ENCODE data around the gene CACNG7. TPM values are rescaled to one million over a fixed set of nuclear protein-coding genes. Genes with fewer than 3 reads are reported as not detected.
A peak's percentile ranks its signal among the peaks of the same experiment; 100 is the strongest.

CACNG7 gene
- total and polyA plus RNA-seq, 4 donors = not detected

DNA sequence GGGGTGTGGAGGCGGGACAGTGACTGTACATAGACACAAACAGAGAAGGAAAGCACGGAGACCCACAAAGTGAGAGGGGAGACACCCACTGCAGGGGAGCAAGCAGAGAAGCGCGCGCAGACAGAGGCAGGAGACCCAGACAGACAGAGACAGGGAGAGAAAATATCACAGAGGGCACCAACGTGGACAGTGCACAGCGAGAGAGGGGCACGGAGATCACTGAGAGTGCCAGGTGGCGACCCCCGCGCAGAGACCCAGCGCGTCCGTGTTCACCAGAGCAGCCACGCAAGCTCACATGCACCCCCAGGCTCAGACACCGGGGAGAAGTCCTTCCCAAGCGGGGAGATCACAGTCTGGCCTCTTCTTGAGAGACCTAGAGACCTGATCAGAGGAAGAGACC, 1.4 kb upstream of the CACNG7 start:
- Histone ChIP-seq H3K27ac (ENCODE audit: low read depth in 1 of 2, low read length in 2 of 2) (no peak overlapping the region), H3K36me3 (ENCODE audit: control insufficient read depth in 1 of 2, insufficient read depth in 2 of 2, low read length in 1 of 2) (no peaks in the 10 kb centered on the region), H3K4me1 (ENCODE audit: control insufficient read depth in 1 of 2, insufficient read depth in 2 of 2, low read length in 2 of 2) (no peaks in the 10 kb centered on the region), H3K9me3 (ENCODE audit: control insufficient read depth, low read length) (no peaks in the 10 kb centered on the region), H3K4me3 (ENCODE audit: low read length in 2 of 2) (no peak overlapping the region), H3K27me3 (ENCODE audit: control insufficient read depth in 1 of 2, insufficient read depth in 2 of 2, low read length in 1 of 2) (no peaks in the 10 kb centered on the region)
- WGBS, 2 donors = 15 to 17% methylated on average over 17 of the region's 17 CpGs
- intact Hi-C loops (cut with DNase I) = no loop called here
- DNase-seq (no peak), ATAC-seq (ENCODE audit: low FRiP score) (no peak)

GRCh38 chr19:53908106-53908934, 758 bp upstream of the CACNG7 start:
- Histone ChIP-seq H3K4me1 (ENCODE audit: control insufficient read depth in 1 of 2, insufficient read depth in 2 of 2, low read length in 2 of 2) (no peaks in the 10 kb centered on the region), H3K27ac (ENCODE audit: low read depth in 1 of 2, low read length in 2 of 2) (no peak overlapping the region), H3K4me3 (ENCODE audit: low read length in 2 of 2) (no peak overlapping the region), H3K36me3 (ENCODE audit: control insufficient read depth in 1 of 2, insufficient read depth in 2 of 2, low read length in 1 of 2) (no peaks in the 10 kb centered on the region), H3K27me3 (ENCODE audit: control insufficient read depth in 1 of 2, insufficient read depth in 2 of 2, low read length in 1 of 2) (no peaks in the 10 kb centered on the region), H3K9me3 (ENCODE audit: control insufficient read depth, low read length) (no peaks in the 10 kb centered on the region)
- intact Hi-C loops (cut with DNase I) = no loop called here
- ATAC-seq (ENCODE audit: low FRiP score) (peak; percentile 73), DNase-seq (no peak)
- 2% methylated on average over 40 to 51 of the region's 51 CpGs for WGBS, 2 donors

- no peak overlapping the region for H3K4me3 ChIP-seq (ENCODE audit: low read length in 2 of 2)
- H3K27me3 ChIP-seq (ENCODE audit: control insufficient read depth in 1 of 2, insufficient read depth in 2 of 2, low read length in 1 of 2) = no peaks in the 10 kb centered on the region
- intact Hi-C loops (cut with DNase I) = no loop called here
- ATAC-seq (ENCODE audit: low FRiP score) (no peak), DNase-seq (no peak)
- no peaks in the 10 kb centered on the region for H3K9me3 ChIP-seq (ENCODE audit: control insufficient read depth, low read length)
- no peaks in the 10 kb centered on the region for H3K4me1 ChIP-seq (ENCODE audit: control insufficient read depth in 1 of 2, insufficient read depth in 2 of 2, low read length in 2 of 2)
- no peak overlapping the region for H3K27ac ChIP-seq (ENCODE audit: low read depth in 1 of 2, low read length in 2 of 2)
- no peaks in the 10 kb centered on the region for H3K36me3 ChIP-seq (ENCODE audit: control insufficient read depth in 1 of 2, insufficient read depth in 2 of 2, low read length in 1 of 2)
- 1% methylated on average over 47 of the region's 47 CpGs for WGBS, 2 donors
These were observed 542 bp downstream of the CACNG7 start for GRCh38 chr19:53909471-53910169.

DNA sequence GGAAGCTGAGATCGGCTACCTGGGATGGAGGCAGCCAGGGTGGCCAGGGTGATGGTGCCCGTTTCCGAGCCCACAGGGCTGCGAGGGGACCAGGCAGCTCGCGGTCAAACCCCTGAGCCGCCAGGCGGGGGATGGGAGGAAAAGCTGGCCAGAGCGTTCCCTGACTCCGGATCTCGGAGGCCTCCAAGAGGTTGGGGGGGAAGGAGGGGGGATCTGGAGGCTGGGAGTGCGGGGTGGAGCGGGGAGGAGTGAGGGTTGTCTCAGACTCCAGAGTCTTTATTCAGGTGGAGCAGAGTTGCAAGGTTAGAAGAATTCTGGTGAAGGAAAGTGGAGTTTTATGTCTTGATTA, 1.1 kb downstream of the CACNG7 start:
- Histone ChIP-seq H3K27me3 (ENCODE audit: control insufficient read depth in 1 of 2, insufficient read depth in 2 of 2, low read length in 1 of 2) (no peaks in the 10 kb centered on the region), H3K36me3 (ENCODE audit: control insufficient read depth in 1 of 2, insufficient read depth in 2 of 2, low read length in 1 of 2) (no peaks in the 10 kb centered on the region), H3K9me3 (ENCODE audit: control insufficient read depth, low read length) (no peaks in the 10 kb centered on the region), H3K27ac (ENCODE audit: low read depth in 1 of 2, low read length in 2 of 2) (no peak overlapping the region), H3K4me3 (ENCODE audit: low read length in 2 of 2) (no peak overlapping the region), H3K4me1 (ENCODE audit: control insufficient read depth in 1 of 2, insufficient read depth in 2 of 2, low read length in 2 of 2) (no peaks in the 10 kb centered on the region)
- 1% methylated on average over 13 of the region's 13 CpGs for WGBS, 2 donors
- ATAC-seq (ENCODE audit: low FRiP score) = no peak
- intact Hi-C loops (cut with DNase I) = no loop called here
- DNase-seq = no peak

DNA sequence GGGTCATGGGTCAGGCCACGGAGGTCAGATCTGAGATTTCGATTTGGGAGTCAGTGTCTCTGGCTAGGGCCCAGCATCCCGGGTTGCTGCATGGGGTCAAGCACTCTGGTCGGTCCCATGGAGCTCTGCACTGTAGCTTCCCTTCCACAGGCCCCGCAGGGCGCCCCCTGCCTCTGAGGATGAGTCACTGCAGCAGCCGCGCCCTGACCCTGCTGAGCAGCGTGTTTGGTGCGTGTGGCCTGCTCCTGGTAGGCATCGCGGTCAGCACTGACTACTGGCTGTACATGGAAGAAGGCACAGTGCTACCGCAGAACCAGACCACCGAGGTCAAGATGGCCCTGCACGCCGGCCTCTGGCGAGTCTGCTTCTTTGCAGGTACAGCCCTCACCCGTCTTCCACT, 3.6 kb downstream of the CACNG7 start:
- H3K36me3 ChIP-seq (ENCODE audit: control insufficient read depth in 1 of 2, insufficient read depth in 2 of 2, low read length in 1 of 2) = no peaks in the 10 kb centered on the region
- H3K27ac ChIP-seq (ENCODE audit: low read depth in 1 of 2, low read length in 2 of 2) = no peak overlapping the region
- no peaks in the 10 kb centered on the region for H3K27me3 ChIP-seq (ENCODE audit: control insufficient read depth in 1 of 2, insufficient read depth in 2 of 2, low read length in 1 of 2)
- H3K9me3 ChIP-seq (ENCODE audit: control insufficient read depth, low read length) = no peaks in the 10 kb centered on the region
- WGBS, 2 donors = 64 to 72% methylated on average over 18 of the region's 18 CpGs
- H3K4me3 ChIP-seq (ENCODE audit: low read length in 2 of 2) = no peak overlapping the region
- H3K4me1 ChIP-seq (ENCODE audit: control insufficient read depth in 1 of 2, insufficient read depth in 2 of 2, low read length in 2 of 2) = no peaks in the 10 kb centered on the region
- DNase-seq (no peak), ATAC-seq (ENCODE audit: low FRiP score) (no peak)
- intact Hi-C loops (cut with DNase I) = no loop called here

DNA sequence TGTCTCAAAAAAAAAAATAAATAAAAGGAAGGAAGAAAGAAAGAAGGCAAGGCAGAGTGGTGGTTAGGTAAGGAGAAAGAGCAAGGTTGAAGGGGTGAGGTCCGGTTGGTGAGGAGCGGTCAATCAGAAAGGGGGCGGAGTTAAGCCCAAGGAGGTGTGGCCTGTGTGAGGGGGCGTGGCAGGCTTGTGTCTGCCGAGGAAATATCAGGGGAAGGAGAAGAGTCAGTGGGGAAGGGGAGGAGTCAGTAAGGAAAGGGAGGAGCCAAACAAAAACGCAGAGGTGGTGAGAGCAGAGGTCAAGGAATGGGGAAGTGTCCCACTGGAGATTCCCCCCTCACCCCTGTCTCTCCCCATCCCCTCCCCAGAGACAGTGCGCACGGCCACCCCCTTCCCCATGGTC, 5.9 kb downstream of the CACNG7 start:
- no peaks in the 10 kb centered on the region for H3K36me3 ChIP-seq (ENCODE audit: control insufficient read depth in 1 of 2, insufficient read depth in 2 of 2, low read length in 1 of 2)
- no peak overlapping the region for H3K4me3 ChIP-seq (ENCODE audit: low read length in 2 of 2)
- DNase-seq = no peak
- WGBS, 2 donors = 61 to 79% methylated on average over 7 to 8 of the region's 8 CpGs
- intact Hi-C loops (cut with DNase I) = no loop called here
- no peak overlapping the region for H3K27ac ChIP-seq (ENCODE audit: low read depth in 1 of 2, low read length in 2 of 2)
- H3K9me3 ChIP-seq (ENCODE audit: control insufficient read depth, low read length) = no peaks in the 10 kb centered on the region
- no peaks in the 10 kb centered on the region for H3K27me3 ChIP-seq (ENCODE audit: control insufficient read depth in 1 of 2, insufficient read depth in 2 of 2, low read length in 1 of 2)
- ATAC-seq (ENCODE audit: low FRiP score) = no peak
- no peaks in the 10 kb centered on the region for H3K4me1 ChIP-seq (ENCODE audit: control insufficient read depth in 1 of 2, insufficient read depth in 2 of 2, low read length in 2 of 2)

DNA sequence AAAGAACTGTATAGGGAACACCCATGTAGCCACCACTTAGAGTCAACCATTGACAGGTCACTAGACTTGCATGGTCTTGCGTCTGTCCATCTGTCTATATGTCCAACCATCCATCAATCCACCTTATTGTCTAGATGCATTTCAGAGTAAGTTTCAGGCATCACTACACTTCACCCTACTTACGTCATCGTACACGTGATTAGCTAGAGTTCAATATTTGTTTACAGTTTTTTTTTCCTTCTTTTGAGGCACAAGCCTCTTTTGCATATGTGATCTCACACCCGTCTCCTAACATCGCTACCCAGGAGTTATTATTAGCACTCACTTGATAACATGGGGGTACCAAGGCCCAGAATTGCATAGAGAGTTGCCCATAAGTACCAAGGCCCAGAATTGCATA, 6.9 kb downstream of the CACNG7 start:
- H3K9me3 ChIP-seq (ENCODE audit: control insufficient read depth, low read length) = no peaks in the 10 kb centered on the region
- WGBS, 2 donors = 67% methylated on average over 6 of the region's 6 CpGs
- intact Hi-C loops (cut with DNase I) = no loop called here
- H3K4me1 ChIP-seq (ENCODE audit: control insufficient read depth in 1 of 2, insufficient read depth in 2 of 2, low read length in 2 of 2) = no peaks in the 10 kb centered on the region
- H3K27ac ChIP-seq (ENCODE audit: low read depth in 1 of 2, low read length in 2 of 2) = no peak overlapping the region
- no peak overlapping the region for H3K4me3 ChIP-seq (ENCODE audit: low read length in 2 of 2)
- no peaks in the 10 kb centered on the region for H3K27me3 ChIP-seq (ENCODE audit: control insufficient read depth in 1 of 2, insufficient read depth in 2 of 2, low read length in 1 of 2)
- DNase-seq (no peak), ATAC-seq (ENCODE audit: low FRiP score) (no peak)
- H3K36me3 ChIP-seq (ENCODE audit: control insufficient read depth in 1 of 2, insufficient read depth in 2 of 2, low read length in 1 of 2) = no peaks in the 10 kb centered on the region

DNA sequence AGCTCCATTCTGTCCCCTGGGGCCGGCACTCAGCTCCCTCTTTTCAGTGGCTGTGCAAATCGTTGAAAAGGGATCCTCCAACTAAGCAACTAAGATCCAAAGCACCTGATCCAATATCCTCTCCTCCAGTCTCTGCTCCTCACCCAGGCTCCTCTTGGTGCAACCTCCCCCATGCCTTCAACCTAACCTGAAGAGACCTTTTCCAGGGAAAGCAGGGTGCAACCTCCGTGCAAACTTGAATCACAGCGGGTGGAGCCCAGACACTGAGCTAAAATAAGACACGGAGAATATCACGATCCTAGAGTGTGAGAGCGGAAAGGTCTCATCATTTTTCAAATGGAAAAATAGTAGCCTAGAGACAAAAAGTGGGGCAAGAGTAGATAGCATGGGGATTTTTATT, 8.3 kb downstream of the CACNG7 start:
- Histone ChIP-seq H3K27me3 (ENCODE audit: control insufficient read depth in 1 of 2, insufficient read depth in 2 of 2, low read length in 1 of 2) (no peaks in the 10 kb centered on the region), H3K36me3 (ENCODE audit: control insufficient read depth in 1 of 2, insufficient read depth in 2 of 2, low read length in 1 of 2) (no peaks in the 10 kb centered on the region), H3K27ac (ENCODE audit: low read depth in 1 of 2, low read length in 2 of 2) (no peak overlapping the region), H3K9me3 (ENCODE audit: control insufficient read depth, low read length) (no peaks in the 10 kb centered on the region), H3K4me1 (ENCODE audit: control insufficient read depth in 1 of 2, insufficient read depth in 2 of 2, low read length in 2 of 2) (no peaks in the 10 kb centered on the region), H3K4me3 (ENCODE audit: low read length in 2 of 2) (no peak overlapping the region)
- no peak for ATAC-seq (ENCODE audit: low FRiP score)
- intact Hi-C loops (cut with DNase I) = no loop called here
- no peak for DNase-seq
- WGBS, 2 donors = 85 to 87% methylated on average over 7 of the region's 7 CpGs

- DNase-seq (no peak), ATAC-seq (ENCODE audit: low FRiP score) (no peak)
- WGBS, 2 donors = 30 to 44% methylated on average over 4 to 8 of the region's 8 CpGs
- H3K4me3 ChIP-seq (ENCODE audit: low read length in 2 of 2) = no peak overlapping the region
- intact Hi-C loops (cut with DNase I) = no loop called here
- H3K27me3 ChIP-seq (ENCODE audit: control insufficient read depth in 1 of 2, insufficient read depth in 2 of 2, low read length in 1 of 2) = no peaks in the 10 kb centered on the region
- no peaks in the 10 kb centered on the region for H3K36me3 ChIP-seq (ENCODE audit: control insufficient read depth in 1 of 2, insufficient read depth in 2 of 2, low read length in 1 of 2)
- no peak overlapping the region for H3K27ac ChIP-seq (ENCODE audit: low read depth in 1 of 2, low read length in 2 of 2)
- no peaks in the 10 kb centered on the region for H3K4me1 ChIP-seq (ENCODE audit: control insufficient read depth in 1 of 2, insufficient read depth in 2 of 2, low read length in 2 of 2)
- H3K9me3 ChIP-seq (ENCODE audit: control insufficient read depth, low read length) = no peaks in the 10 kb centered on the region
These were observed 18.7 kb downstream of the CACNG7 start for GRCh38 chr19:53927739-53928138.

Data from aorta (tissue), 5 donors.